IMR-90 (cell line): Measurements from ENCODE around the gene YKT6. TPM values are rescaled to one million over a fixed set of nuclear protein-coding genes. Genes with fewer than 3 reads are reported as not detected.

Source experiments
- ATAC-seq: fragments of 200-7000 bp; cut with Tn5 transposase; 2 replicates; pipeline ENCODE4 v1.9.1; 2020; ENCODE audit warnings: low read depth, mild to moderate bottlenecking, moderate library complexity
- BruUV-seq: library from RNA; stranded (reverse); fragments of 400-500 nt; replicated peaks from 2 replicates; lab custom pipeline; 2021; lab: Mats Ljungman, UMichigan
- CTCF ChIA-PET: fragments of 300-600 bp; formaldehyde crosslinking; extraction: SDS; loops from one replicate; lab custom pipeline; 2021; ENCODE audit warnings: antibody characterized with exemption; lab: Yijun Ruan, JAX
- POLR2A ChIA-PET: fragments of 300-600 bp; sonication (Branson Sonifier 250); formaldehyde crosslinking; loops from one replicate; lab custom pipeline; 2022; ENCODE audit warnings: antibody characterized with exemption; ENCODE audit not compliant: unreplicated experiment; lab: Charles Lee
- DNase-seq: peaks from one replicate; pipeline ENCODE4 v3.0.0; 2013
- H2AFZ ChIP-seq: replicated peaks from 2 replicates; pipeline ENCODE3; 2013; ENCODE audit warnings: low read length, mild to moderate bottlenecking; ENCODE audit not compliant: poor library complexity
- H2AK5ac ChIP-seq: 2 replicates; pipeline ENCODE4 v1.6.1; 2013; ENCODE audit warnings: low read depth, low read length, inconsistent platforms
- H2AK9ac ChIP-seq: replicated peaks from 2 replicates; pipeline ENCODE3; 2013; ENCODE audit warnings: mild to moderate bottlenecking, low read depth, low read length, moderate library complexity; ENCODE audit not compliant: poor library complexity
- H2BK120ac ChIP-seq: 2 replicates; pipeline ENCODE4 v1.6.1; 2013; ENCODE audit warnings: low read depth, low read length, inconsistent platforms
- H2BK15ac ChIP-seq: 3 replicates; pipeline ENCODE4 v1.6.1; 2013; ENCODE audit warnings: low read depth, low read length, inconsistent platforms
- H2BK20ac ChIP-seq: 2 replicates; pipeline ENCODE4 v1.6.1; 2013; ENCODE audit warnings: low read depth, mild to moderate bottlenecking, inconsistent platforms, low read length, moderate library complexity
- H2BK5ac ChIP-seq: 2 replicates; pipeline ENCODE4 v1.6.1; 2013; ENCODE audit warnings: mild to moderate bottlenecking, low read depth, low read length, inconsistent platforms; ENCODE audit not compliant: poor library complexity, severe bottlenecking
- H3K14ac ChIP-seq: replicated peaks from 2 replicates; pipeline ENCODE4 v1.6.1; 2013; ENCODE audit warnings: low read depth, low read length, inconsistent platforms
- H3K18ac ChIP-seq: 2 replicates; pipeline ENCODE4 v1.6.1; 2013; ENCODE audit warnings: low read depth, low read length, control low read depth
- H3K23ac ChIP-seq: 2 replicates; pipeline ENCODE4 v1.6.1; 2013; ENCODE audit warnings: low read depth, low read length, inconsistent platforms
- H3K27ac ChIP-seq: 2 replicates; pipeline ENCODE4 v1.5.1; 2013; ENCODE audit warnings: mild to moderate bottlenecking, control low read depth, low read length; ENCODE audit not compliant: insufficient read depth
- H3K27me3 ChIP-seq: 2 replicates; pipeline ENCODE4 v1.6.1; 2013; ENCODE audit warnings: low read length; ENCODE audit not compliant: control insufficient read depth, insufficient read depth
- H3K36me3 ChIP-seq: 2 replicates; pipeline ENCODE4 v1.6.1; 2013; ENCODE audit warnings: low read length, mixed read lengths; ENCODE audit not compliant: control insufficient read depth, insufficient read depth
- H3K4ac ChIP-seq: 2 replicates; pipeline ENCODE4 v1.6.1; 2013; ENCODE audit warnings: low read depth, low read length, inconsistent platforms
- H3K4me1 ChIP-seq: 2 replicates; pipeline ENCODE4 v1.6.1; 2013; ENCODE audit warnings: low read length, mixed read lengths; ENCODE audit not compliant: control insufficient read depth, insufficient read depth
- H3K4me2 ChIP-seq: 2 replicates; pipeline ENCODE4 v1.6.1; 2013; ENCODE audit warnings: low read depth, mild to moderate bottlenecking, control low read depth, low read length, moderate library complexity
- H3K4me3 ChIP-seq: 2 replicates; pipeline ENCODE4 v1.5.1; 2013; ENCODE audit warnings: low read depth, mild to moderate bottlenecking, control low read depth, low read length, moderate library complexity; ENCODE audit not compliant: insufficient read depth
- H3K56ac ChIP-seq: 2 replicates; pipeline ENCODE4 v1.6.1; 2013; ENCODE audit warnings: low read length, inconsistent platforms; ENCODE audit not compliant: insufficient read depth; ENCODE audit errors: extremely low read depth
- H3K79me1 ChIP-seq, 2 experiments: 2 replicates each; pipeline ENCODE4 v1.6.1; 2013; ENCODE audit warnings: low read length in 2 of 2, inconsistent platforms in 1 of 2, low read depth in 1 of 2
- H3K9ac ChIP-seq: 2 replicates; pipeline ENCODE4 v1.6.1; 2013; ENCODE audit warnings: low read depth, low read length, control low read depth
- H3K9me1 ChIP-seq: 2 replicates; pipeline ENCODE4 v1.6.1; 2013; ENCODE audit warnings: low read length, inconsistent platforms; ENCODE audit not compliant: insufficient read depth
- H3K9me3 ChIP-seq: 2 replicates; pipeline ENCODE4 v1.6.1; 2013; ENCODE audit warnings: low read length; ENCODE audit not compliant: control insufficient read depth, insufficient read depth
- H4K20me1 ChIP-seq: 2 replicates; pipeline ENCODE4 v1.6.1; 2013; ENCODE audit warnings: low read length, inconsistent platforms; ENCODE audit not compliant: insufficient read depth
- H4K5ac ChIP-seq: 2 replicates; pipeline ENCODE4 v1.6.1; 2013; ENCODE audit warnings: mild to moderate bottlenecking, low read depth, low read length, control low read depth
- H4K8ac ChIP-seq, 2 experiments: 2 replicates each; pipeline ENCODE4 v1.6.1; 2013; ENCODE audit warnings: low read depth in 2 of 2, low read length in 2 of 2, control low read depth in 1 of 2, inconsistent platforms in 1 of 2
- H4K91ac ChIP-seq: 2 replicates; pipeline ENCODE4 v1.6.1; 2013; ENCODE audit warnings: low read depth, low read length, inconsistent platforms; ENCODE audit not compliant: insufficient read depth
- BHLHE40 ChIP-seq: fragments of 150-350 bp; IDR thresholded peaks from 2 replicates; pipeline ENCODE4 v1.6.1; 2016; ENCODE audit warnings: mild to moderate bottlenecking, low read depth, low read length
- FOS ChIP-seq: fragments of 150-350 bp; IDR thresholded peaks from 2 replicates; pipeline ENCODE4 v1.6.1; 2016; ENCODE audit warnings: low read depth, low read length
- MXI1 ChIP-seq: IDR thresholded peaks from 2 replicates; pipeline ENCODE4 v1.6.1; 2012; ENCODE audit warnings: low read depth, mild to moderate bottlenecking, low read length, moderate library complexity, borderline replicate concordance
- RCOR1 ChIP-seq: IDR thresholded peaks from 2 replicates; pipeline ENCODE4 v1.6.1; 2012; ENCODE audit warnings: mild to moderate bottlenecking, low read length, improper control_type of control experiment; ENCODE audit not compliant: insufficient replicate concordance
- RFX5 ChIP-seq: IDR thresholded peaks from 2 replicates; pipeline ENCODE4 v1.8.0; 2012; ENCODE audit warnings: low read depth, mild to moderate bottlenecking, low read length, moderate library complexity
- WGBS, 2 experiments: methylation state at CpG; one replicate each; pipeline versions ENCODE4 v1.1.5 to v1.1.7; 2013; ENCODE audit warnings: missing lambda C conversion rate in 2 of 2; ENCODE audit not compliant: insufficient read length in 1 of 2; ENCODE audit errors: extremely low coverage in 2 of 2; 5-methylcytosine and 5-hydroxymethylcytosine counted together
- dilution Hi-C: fragments of 300-500 bp; cut with HindIII; formaldehyde crosslinking; loops from one replicate; pipeline ENCODE4 v1.14.3; 2018; ENCODE audit warnings: low sequenced_read_pairs; ENCODE audit not compliant: unreplicated experiment
- in situ Hi-C: fragments of 300-500 bp; cut with MboI; formaldehyde crosslinking; loops from 3 replicates; pipeline ENCODE4 v1.14.3; 2019; ENCODE audit warnings: low sequenced_read_pairs, inconsistent platforms, mixed read lengths
- intact Hi-C: fragments of 100-400 bp; cut with micrococcal nuclease; formaldehyde crosslinking; loops from 2 replicates; pipeline ENCODE4 v1.10.0; 2022
- polyA plus RNA-seq, 3 experiments: library from polyadenylated mRNA; depleted of rRNA; stranded (reverse); fragments of >200 nt; gene quantifications; 2 replicates each; pipeline ENCODE4 v1.2.3, GENCODE V29; 2012; ENCODE audit warnings: low replicate concordance in 1 of 3
- total RNA-seq: library from RNA; depleted of rRNA; stranded (reverse); fragments of >200 nt; gene quantifications from 2 replicates; pipeline ENCODE4 v1.2.3, GENCODE V29; 2012

YKT6 gene
- total and polyA plus RNA-seq, 2 of the 4 experiments (the other 2 are of a cell fraction), result 115 to 120 TPM

- intact Hi-C loops, result no loop called here
Observed at GRCh38 chr7:44191171-44191570, 9.6 kb upstream of the YKT6 start.

More at GRCh38 chr7:44191171-44191570, 9.6 kb upstream of the YKT6 start:
- no peak overlapping the region for H3K14ac ChIP-seq
- TF ChIP-seq RCOR1 (no peak), MXI1 (no peak), FOS (no peak), RFX5 (no peak), BHLHE40 (no peak)
- no peak overlapping the region for H2AFZ ChIP-seq
- ATAC-seq, result no peak
- no peaks in the 10 kb centered on the region for H4K20me1 ChIP-seq
- DNase-seq, result no peak
- dilution Hi-C loops, result no loop called here
- H3K9me1 ChIP-seq, result no peaks in the 10 kb centered on the region
- H2BK5ac ChIP-seq, result no peak overlapping the region
- H4K5ac ChIP-seq, result no peak overlapping the region
- H3K4me3 ChIP-seq, result no peak overlapping the region
- H3K4me1 ChIP-seq, result no peaks in the 10 kb centered on the region
- in situ Hi-C loops, result loop anchor here (10.0 kb wide), 1 partner anchor 66 kb away; the partner anchor contains the start of gene POLD2
- no peak overlapping the region for H4K8ac ChIP-seq
- H3K9ac ChIP-seq, result no peak overlapping the region
- H3K56ac ChIP-seq, result no peak overlapping the region
- H2AK9ac ChIP-seq, result no peak overlapping the region
- peaks cover 15% of the 10 kb centered on the region for H3K27me3 ChIP-seq
- ChIA-PET POLR2A (no interaction called here), CTCF (no interaction called here)
- no peaks in the 10 kb centered on the region for H3K36me3 ChIP-seq
- H2BK15ac ChIP-seq, result no peak overlapping the region
- no peak overlapping the region for H3K27ac ChIP-seq
- H2AK5ac ChIP-seq, result no peak overlapping the region
- H3K9me3 ChIP-seq, result no peaks in the 10 kb centered on the region
- H2BK20ac ChIP-seq, result no peak overlapping the region
- H3K23ac ChIP-seq, result no peak overlapping the region
- no peak overlapping the region for H3K4ac ChIP-seq
- no peaks in the 10 kb centered on the region for H3K79me1 ChIP-seq
- BruUV-seq, result no TSS peak
- no peak overlapping the region for H3K4me2 ChIP-seq
- H4K91ac ChIP-seq, result no peak overlapping the region
- no CpG with 5 or more reads among the region's 5 CpGs for WGBS, 2 experiments
- H3K18ac ChIP-seq, result no peak overlapping the region
- no peak overlapping the region for H2BK120ac ChIP-seq
